Endodermal cell (in vitro differentiated cells): ENCODE data around the gene KRT3. TPM values are rescaled to one million over a fixed set of nuclear protein-coding genes. Genes with fewer than 3 reads are reported as not detected.

Source experiments
- DNase-seq: peaks from one replicate; pipeline ENCODE4 v3.0.0-alpha.2; 2017
- H3K27ac ChIP-seq: 2 replicates; pipeline ENCODE4 v1.5.1; 2013; ENCODE audit warnings: mild to moderate bottlenecking, low read depth, low read length, moderate library complexity
- H3K27me3 ChIP-seq: 2 replicates; pipeline ENCODE4 v1.6.1; 2013; ENCODE audit warnings: mild to moderate bottlenecking, low read length, moderate library complexity; ENCODE audit not compliant: insufficient read depth, control insufficient read depth, poor library complexity, severe bottlenecking
- H3K36me3 ChIP-seq: 2 replicates; pipeline ENCODE4 v1.7.0; 2013; ENCODE audit warnings: mild to moderate bottlenecking, low read length, moderate library complexity; ENCODE audit not compliant: control insufficient read depth, insufficient read depth
- H3K4me1 ChIP-seq: one replicate; pipeline ENCODE4 v1.7.0; 2013; ENCODE audit warnings: low read length; ENCODE audit not compliant: control insufficient read depth, insufficient read depth
- H3K4me3 ChIP-seq: 2 replicates; pipeline ENCODE4 v1.5.1; 2013; ENCODE audit warnings: mild to moderate bottlenecking, low read length, moderate library complexity
- H3K9ac ChIP-seq: 2 replicates; pipeline ENCODE4 v1.6.1; 2013; ENCODE audit warnings: mild to moderate bottlenecking, low read length, moderate library complexity; ENCODE audit not compliant: poor library complexity, severe bottlenecking; ENCODE audit errors: extremely low read depth
- H3K9me3 ChIP-seq: 2 replicates; pipeline ENCODE4 v1.6.1; 2013; ENCODE audit warnings: mild to moderate bottlenecking, low read length, moderate library complexity; ENCODE audit not compliant: control insufficient read depth
- H3K27ac Mint-ChIP-seq: 2 replicates; pipeline ENCODE4 v1.8.0; 2020; ENCODE audit warnings: mixed read lengths
- H3K27me3 Mint-ChIP-seq: 2 replicates; pipeline ENCODE4 v1.8.0; 2021; ENCODE audit warnings: mild to moderate bottlenecking, mixed read lengths; ENCODE audit not compliant: insufficient read depth
- H3K36me3 Mint-ChIP-seq: 2 replicates; pipeline ENCODE4 v1.8.0; 2020; ENCODE audit warnings: low read depth, mixed read lengths
- H3K4me1 Mint-ChIP-seq: 2 replicates; pipeline ENCODE4 v1.8.0; 2020; ENCODE audit warnings: mixed read lengths
- H3K4me3 Mint-ChIP-seq: 2 replicates; pipeline ENCODE4 v1.8.0; 2020; ENCODE audit warnings: mild to moderate bottlenecking, moderate library complexity, mixed read lengths
- H3K9me3 Mint-ChIP-seq: 2 replicates; pipeline ENCODE4 v1.8.0; 2020; ENCODE audit warnings: mild to moderate bottlenecking, mixed read lengths
- CTCF ChIP-seq: fragments of 200-600 bp; sonication (generic); conservative IDR thresholded peaks from 2 replicates; pipeline ENCODE4 v1.5.0; 2021; ENCODE audit warnings: antibody characterized with exemption, mild to moderate bottlenecking
- WGBS, 2 experiments: methylation state at CpG; one replicate each; pipeline versions ENCODE4 v1.1.5 to v1.1.7; 2013; ENCODE audit warnings: missing lambda C conversion rate in 2 of 2, mixed read lengths in 1 of 2; ENCODE audit not compliant: insufficient coverage in 1 of 2, insufficient read length in 1 of 2; 5-methylcytosine and 5-hydroxymethylcytosine counted together
- total RNA-seq, 2 donors: library from RNA; stranded (reverse); fragmentation: NEBNext Ultra II Directional in 1 of 2; extraction: Animal tissue kit (Norgen Biotek cat#: 25700) in 1 of 2; gene quantifications; 2 replicates in 1 of 2; 3 replicates in 1 of 2; pipeline ENCODE4 v1.2.1, GENCODE V29; 2021

KRT3 gene
- total RNA-seq, 2 donors from 2014 or later: not detected

DNA sequence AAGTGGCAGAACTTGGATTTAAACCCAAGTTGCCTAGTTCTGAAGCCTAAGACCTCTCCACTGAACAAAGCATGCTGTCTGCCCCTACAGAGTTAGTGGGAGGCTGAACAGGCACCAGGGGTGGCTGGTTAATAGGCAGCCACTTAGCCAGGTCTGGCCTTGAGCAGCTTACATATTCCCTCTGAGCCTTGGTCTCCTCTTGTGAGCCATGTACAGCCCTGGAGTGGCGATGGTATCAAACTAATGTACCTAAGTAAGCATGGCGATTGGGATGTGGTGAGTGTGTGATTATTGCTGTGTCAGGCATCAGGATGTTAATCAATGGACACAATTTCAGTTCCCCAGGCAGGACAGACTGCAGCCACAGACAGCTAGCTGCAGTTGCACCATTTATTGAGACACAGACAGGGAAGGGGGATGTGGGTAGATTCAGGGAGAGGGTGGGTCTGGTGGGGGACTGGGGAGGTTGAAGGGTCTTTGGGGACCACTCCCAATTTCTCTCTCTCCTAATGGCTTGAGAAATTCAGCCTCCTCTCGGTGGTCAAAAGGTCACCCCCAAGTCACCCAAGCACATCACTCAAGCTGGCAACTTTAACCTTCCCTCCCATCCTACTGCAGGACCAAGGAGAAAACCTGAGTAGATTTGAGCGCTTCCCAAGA is 25.3 kb upstream of the KRT3 start:
- H3K27ac ChIP-seq: no peak overlapping the region
- no peaks in the 10 kb centered on the region for H3K9me3 ChIP-seq
- H3K4me1 Mint-ChIP-seq: peaks cover 6% of the 10 kb centered on the region
- no peak overlapping the region for H3K4me3 Mint-ChIP-seq
- H3K9ac ChIP-seq: no peak overlapping the region
- DNase-seq: no peak
- WGBS, 2 experiments: 91 to 96% methylated on average over 3 to 4 of the region's 4 CpGs
- H3K27me3 Mint-ChIP-seq: peaks cover 2% of the 10 kb centered on the region
- no peaks in the 10 kb centered on the region for H3K27me3 ChIP-seq
- no peak for TF ChIP-seq CTCF
- H3K4me3 ChIP-seq: no peak overlapping the region
- H3K36me3 ChIP-seq: no peaks in the 10 kb centered on the region
- H3K27ac Mint-ChIP-seq: no peak overlapping the region
- H3K4me1 ChIP-seq: peaks cover 7% of the 10 kb centered on the region
- H3K36me3 Mint-ChIP-seq: no peaks in the 10 kb centered on the region
- H3K9me3 Mint-ChIP-seq: no peaks in the 10 kb centered on the region

GRCh38 chr12:52820521-52820920 is 24.6 kb upstream of the KRT3 start:
- no peak for TF ChIP-seq CTCF

DNA sequence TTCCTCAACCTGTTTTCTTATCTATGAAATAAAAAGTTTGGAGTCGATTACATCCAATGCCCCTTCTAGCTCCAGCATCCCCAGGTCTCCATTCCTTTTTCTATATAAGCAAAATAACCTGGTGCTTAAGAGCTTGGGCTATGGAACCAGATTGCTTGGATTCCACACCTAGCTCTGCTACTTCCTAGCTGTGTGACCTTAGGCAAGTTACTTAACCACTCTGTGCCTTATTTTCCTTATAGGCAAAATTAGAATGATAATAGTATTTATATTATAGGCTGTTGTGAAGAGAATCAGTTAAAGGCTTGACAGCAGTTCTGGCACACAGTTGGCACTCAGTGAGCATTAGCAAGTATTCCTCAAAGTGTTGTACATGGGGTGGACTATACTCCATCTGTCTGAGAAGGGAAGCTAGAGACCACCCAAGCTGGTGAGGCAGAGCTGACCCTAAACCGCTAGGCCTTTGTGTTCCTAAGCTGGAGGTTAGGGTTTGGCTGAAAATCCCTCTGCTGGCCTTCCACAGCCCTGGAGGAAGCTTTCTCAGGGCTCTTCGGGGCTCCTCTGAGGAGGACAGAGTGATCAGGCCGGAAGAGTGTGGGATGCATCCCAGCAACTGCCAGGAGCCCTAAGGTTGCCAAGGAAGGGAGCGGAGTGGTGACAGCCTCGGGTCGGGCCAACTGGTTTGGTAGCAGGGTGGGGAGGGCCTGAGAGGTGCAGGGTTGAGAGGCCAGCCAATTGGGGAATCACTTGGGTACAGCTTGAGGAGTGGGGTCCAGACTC is 24.0 kb upstream of the KRT3 start:
- H3K27me3 ChIP-seq: no peaks in the 10 kb centered on the region
- Mint-ChIP-seq H3K36me3 (no peaks in the 10 kb centered on the region), H3K4me1 (peaks cover 6% of the 10 kb centered on the region), H3K4me3 (no peak overlapping the region), H3K9me3 (no peaks in the 10 kb centered on the region), H3K27ac (no peak overlapping the region), H3K27me3 (peaks cover 2% of the 10 kb centered on the region)
- no peaks in the 10 kb centered on the region for H3K9me3 ChIP-seq
- DNase-seq: no peak
- 67 to 92% methylated on average over 1 to 7 of the region's 7 CpGs for WGBS, 2 experiments
- peaks cover 7% of the 10 kb centered on the region for H3K4me1 ChIP-seq
- no peak for TF ChIP-seq CTCF
- H3K36me3 ChIP-seq: no peaks in the 10 kb centered on the region
- H3K4me3 ChIP-seq: no peak overlapping the region
- H3K27ac ChIP-seq: no peak overlapping the region
- no peak overlapping the region for H3K9ac ChIP-seq

More at GRCh38 chr12:52820521-52820920, 24.6 kb upstream of the KRT3 start:
- 91 to 100% methylated on average over 4 to 6 of the region's 6 CpGs for WGBS, 2 experiments
- Mint-ChIP-seq H3K27ac (no peak overlapping the region), H3K36me3 (no peaks in the 10 kb centered on the region), H3K27me3 (peaks cover 2% of the 10 kb centered on the region), H3K4me1 (peaks cover 6% of the 10 kb centered on the region), H3K4me3 (no peak overlapping the region), H3K9me3 (no peaks in the 10 kb centered on the region)
- no peaks in the 10 kb centered on the region for H3K9me3 ChIP-seq
- no peak overlapping the region for H3K9ac ChIP-seq
- no peaks in the 10 kb centered on the region for H3K36me3 ChIP-seq
- peaks cover 7% of the 10 kb centered on the region for H3K4me1 ChIP-seq
- H3K4me3 ChIP-seq: no peak overlapping the region
- H3K27ac ChIP-seq: no peak overlapping the region
- H3K27me3 ChIP-seq: no peaks in the 10 kb centered on the region
- DNase-seq: no peak
